ENCODE results near the gene TLCD3A.

The TLCD3A gene

GRCh38 chr17:732067-732901 lies at the start of gene TLCD3A:
Gene TLCD3A (plus strand): TSS chr17:732596. CDS start chr17:732648, 52 bp downstream.
- TF ChIP-seq CTCF (IDR thresholded peaks at IDR 0.05): no peak

GRCh38 chr17:683040-683439 lies 49.4 kb upstream of the TLCD3A start:
- no peak for TF ChIP-seq CTCF (IDR thresholded peaks at IDR 0.05)

DNA sequence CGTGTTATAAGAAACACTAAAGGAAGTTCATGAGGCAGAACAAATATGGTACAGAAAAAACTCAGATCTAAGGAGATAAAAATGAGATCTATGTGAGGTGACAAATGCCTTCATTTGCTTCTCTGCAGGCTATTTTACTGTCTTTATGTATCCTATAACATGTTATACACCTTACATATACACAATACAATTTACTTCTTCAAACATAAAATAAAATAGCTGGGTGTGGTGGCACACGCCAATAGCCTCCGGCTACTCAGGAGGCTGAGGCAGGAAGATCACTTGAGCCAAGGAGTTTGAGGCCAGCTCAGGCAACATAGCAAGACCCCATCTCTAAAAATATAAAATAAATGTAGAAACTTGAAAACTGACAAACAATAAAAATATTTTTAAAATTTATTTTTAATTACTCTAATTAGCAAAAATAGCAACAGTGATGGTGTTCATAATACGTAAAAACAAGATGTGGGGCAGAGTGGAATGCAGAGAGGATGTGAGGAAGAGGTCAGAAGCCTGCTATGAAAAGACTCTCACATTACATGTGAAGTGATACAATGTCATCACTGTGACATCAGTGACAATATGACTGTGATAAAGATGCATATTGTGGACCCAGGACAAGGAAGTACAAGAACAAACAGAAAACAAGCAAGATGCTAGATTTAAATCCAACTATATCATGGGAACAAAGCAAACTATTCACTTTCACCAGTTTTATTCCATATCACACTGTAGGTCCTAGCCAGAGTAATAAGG lies 48.7 kb upstream of the TLCD3A start:
- TF ChIP-seq CTCF (IDR thresholded peaks at IDR 0.05): no peak

- no peak for TF ChIP-seq CTCF (IDR thresholded peaks at IDR 0.05)
Measured at GRCh38 chr17:685006-685405, 47.4 kb upstream of the TLCD3A start.

- TF ChIP-seq CTCF (IDR thresholded peaks at IDR 0.05): no peak
Measured at GRCh38 chr17:688100-688989, 44.1 kb upstream of the TLCD3A start.

DNA sequence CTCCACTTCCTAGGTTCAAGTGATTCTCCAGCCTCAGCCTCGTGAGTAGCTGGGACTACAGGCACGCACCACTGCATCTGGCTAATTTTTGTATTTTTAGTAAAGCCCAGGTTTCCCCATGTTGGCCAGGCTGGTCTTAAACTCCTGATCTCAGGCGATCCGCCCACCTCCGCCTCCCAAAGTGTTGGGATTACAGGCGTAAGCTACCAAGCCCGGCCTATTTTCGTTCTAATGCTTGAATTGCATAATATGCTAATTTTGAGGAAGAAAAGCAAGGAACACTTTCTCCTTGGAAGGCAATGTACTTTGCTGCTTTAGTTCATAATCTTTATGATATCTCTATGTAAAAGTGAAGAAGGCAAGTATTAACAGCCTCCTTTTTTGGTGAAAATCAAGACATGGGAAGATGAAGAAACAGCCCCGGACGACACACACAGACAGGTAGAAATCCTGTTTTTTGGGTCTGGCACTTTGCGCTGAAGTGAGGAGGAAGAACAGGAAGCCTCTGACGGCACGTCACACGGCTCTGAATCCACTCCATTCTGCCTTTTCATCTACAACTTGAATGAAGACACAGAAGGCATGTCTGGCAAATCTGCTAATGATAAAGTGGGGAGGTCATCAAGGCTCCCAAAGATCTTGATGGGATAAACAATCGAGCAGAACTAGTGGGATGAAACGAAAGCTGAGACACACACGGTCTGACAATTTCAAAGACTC lies 42.7 kb upstream of the TLCD3A start:
- TF ChIP-seq CTCF (IDR thresholded peaks at IDR 0.05): no peak

GRCh38 chr17:690361-690760 lies 42.0 kb upstream of the TLCD3A start:
- TF ChIP-seq CTCF (IDR thresholded peaks at IDR 0.05): no peak

Measured in LNCAP (cell line).